Neural progenitor cell (in vitro differentiated cells): ENCODE results near the gene RFX7. TPM values are rescaled to one million over a fixed set of nuclear protein-coding genes. Genes with fewer than 3 reads are reported as not detected.

ENCODE experiments used
- DNase-seq: peaks from one replicate; pipeline ENCODE4 v3.0.0-alpha.2; 2016; ENCODE audit warnings: low spot score
- H2AFZ ChIP-seq: fragments of 200-600 bp; sonication (generic); replicated peaks from 2 replicates; pipeline ENCODE4 v1.6.1; 2016; ENCODE audit warnings: antibody characterized with exemption
- H3F3A ChIP-seq: fragments of 200-600 bp; sonication (generic); 2 replicates; pipeline ENCODE4 v1.6.1; 2016; ENCODE audit warnings: antibody characterized with exemption, low read depth
- H3K27ac ChIP-seq: fragments of 200-600 bp; sonication (generic); 2 replicates; pipeline ENCODE4 v1.5.1; 2016; ENCODE audit warnings: mild to moderate bottlenecking
- H3K27me3 ChIP-seq: fragments of 200-600 bp; sonication (generic); 2 replicates; pipeline ENCODE4 v1.6.1; 2016; ENCODE audit warnings: mild to moderate bottlenecking, moderate library complexity
- H3K36me3 ChIP-seq: fragments of 200-600 bp; sonication (generic); 2 replicates; pipeline ENCODE4 v1.5.1; 2016
- H3K4me1 ChIP-seq: fragments of 200-600 bp; sonication (generic); 2 replicates; pipeline ENCODE4 v1.6.1; 2016; ENCODE audit warnings: mixed run types
- H3K4me2 ChIP-seq: fragments of 200-600 bp; sonication (generic); 2 replicates; pipeline ENCODE4 v1.6.1; 2016
- H3K4me3 ChIP-seq: fragments of 200-600 bp; sonication (generic); 2 replicates; pipeline ENCODE4 v1.5.1; 2016
- H3K79me2 ChIP-seq: fragments of 200-600 bp; sonication (generic); 2 replicates; pipeline ENCODE4 v1.6.1; 2016; ENCODE audit warnings: low read depth
- H3K9ac ChIP-seq: fragments of 200-600 bp; sonication (generic); 2 replicates; pipeline ENCODE4 v1.6.1; 2016
- H3K9me3 ChIP-seq: fragments of 200-600 bp; sonication (generic); 2 replicates; pipeline ENCODE4 v1.5.1; 2016; ENCODE audit warnings: low read depth
- H4K20me1 ChIP-seq: fragments of 200-600 bp; sonication (generic); 2 replicates; pipeline ENCODE4 v1.6.1; 2016; ENCODE audit warnings: low read depth
- H3K27ac Mint-ChIP-seq: 3 replicates; pipeline ENCODE4 v1.8.0; 2021; ENCODE audit warnings: mixed read lengths
- H3K27me3 Mint-ChIP-seq: 2 replicates; pipeline ENCODE4 v1.8.0; 2022; ENCODE audit warnings: low read depth, mild to moderate bottlenecking, inconsistent platforms, moderate library complexity, mixed read lengths; ENCODE audit not compliant: insufficient read depth
- H3K36me3 Mint-ChIP-seq: 3 replicates; pipeline ENCODE4 v1.8.0; 2021; ENCODE audit warnings: mixed read lengths
- H3K4me1 Mint-ChIP-seq: 3 replicates; pipeline ENCODE4 v1.8.0; 2021; ENCODE audit warnings: mixed read lengths
- H3K4me3 Mint-ChIP-seq: 3 replicates; pipeline ENCODE4 v1.8.0; 2021; ENCODE audit warnings: mild to moderate bottlenecking, moderate library complexity, mixed read lengths
- H3K9me3 Mint-ChIP-seq: 3 replicates; pipeline ENCODE4 v1.8.0; 2020; ENCODE audit warnings: mixed read lengths
- CTCF ChIP-seq: fragments of 200-600 bp; sonication (generic); IDR thresholded peaks from 2 replicates; pipeline ENCODE4 v1.5.1; 2017; ENCODE audit warnings: antibody characterized with exemption, mild to moderate bottlenecking
- EZH2 ChIP-seq: fragments of 200-600 bp; sonication (generic); IDR thresholded peaks from 2 replicates; pipeline ENCODE4 v1.6.1; 2017; ENCODE audit warnings: antibody characterized with exemption, mild to moderate bottlenecking, moderate library complexity
- EZH2phosphoT487 ChIP-seq: fragments of 200-600 bp; sonication (generic); IDR thresholded peaks from 2 replicates; pipeline ENCODE4 v1.6.1; 2017; ENCODE audit warnings: antibody characterized with exemption
- total RNA-seq: library from RNA; depleted of rRNA; stranded (reverse); fragments of >200 nt; gene quantifications from 2 replicates; pipeline ENCODE4 v1.2.3, GENCODE V29; 2015; ENCODE audit warnings: low replicate concordance

RFX7 gene
- total RNA-seq, 1 donor from 2014 or later: 24.1 TPM

DNA sequence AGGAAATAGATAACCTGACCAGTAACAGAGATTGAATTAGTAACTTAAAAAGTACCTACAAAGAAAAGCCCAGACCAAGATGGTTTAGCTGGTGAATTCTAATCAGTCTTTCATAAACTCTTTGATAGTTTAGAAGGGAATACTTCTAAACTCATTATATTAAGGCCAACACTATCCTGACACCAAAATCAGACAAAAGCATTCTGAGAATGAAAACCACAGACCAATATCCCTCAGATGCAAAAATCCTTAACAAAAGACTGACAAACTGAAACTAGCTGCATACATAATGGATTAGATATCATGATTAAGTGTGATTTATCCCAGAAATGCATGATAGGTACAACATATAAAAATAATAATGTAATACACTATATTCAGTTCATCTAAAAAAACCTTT lies 115.6 kb downstream of the RFX7 start:
- Mint-ChIP-seq H3K4me3 (no peak overlapping the region), H3K9me3 (peaks cover 65% of the 10 kb centered on the region), H3K36me3 (peaks cover 73% of the 10 kb centered on the region), H3K27ac (no peak overlapping the region), H3K4me1 (no peaks in the 10 kb centered on the region), H3K27me3 (no peaks in the 10 kb centered on the region)
- H2AFZ ChIP-seq: no peak overlapping the region
- H3K27ac ChIP-seq: no peak overlapping the region
- peaks cover 47% of the 10 kb centered on the region for H3K36me3 ChIP-seq
- no peaks in the 10 kb centered on the region for H3F3A ChIP-seq
- no peak overlapping the region for H3K9ac ChIP-seq
- no peak overlapping the region for H3K4me2 ChIP-seq
- no peak for DNase-seq
- no peaks in the 10 kb centered on the region for H3K27me3 ChIP-seq
- peaks cover 15% of the 10 kb centered on the region for H3K79me2 ChIP-seq
- peaks cover 31% of the 10 kb centered on the region for H3K9me3 ChIP-seq
- H3K4me1 ChIP-seq: no peaks in the 10 kb centered on the region
- TF ChIP-seq EZH2phosphoT487 (no peak), EZH2 (no peak), CTCF (no peak)
- H4K20me1 ChIP-seq: no peaks in the 10 kb centered on the region
- no peak overlapping the region for H3K4me3 ChIP-seq

DNA sequence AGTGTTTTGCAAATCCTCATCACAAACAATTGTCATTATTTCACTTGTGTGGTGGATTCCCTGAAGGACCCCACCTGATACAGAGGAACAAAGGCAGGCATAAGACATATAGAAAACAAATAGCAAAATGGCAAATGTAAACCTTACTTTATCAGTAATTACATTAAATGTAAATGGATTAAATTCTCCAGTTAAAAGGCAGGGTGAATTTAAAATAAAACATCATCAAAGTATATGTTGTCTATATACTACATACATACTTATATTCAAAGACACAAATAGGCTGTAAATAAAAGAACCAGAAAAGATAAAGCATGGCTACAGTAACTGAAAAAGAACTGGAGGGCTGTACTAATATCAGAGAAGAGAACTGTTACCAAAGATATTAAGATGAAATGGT lies 117.3 kb downstream of the RFX7 start:
- H3K4me1 ChIP-seq: no peaks in the 10 kb centered on the region
- peaks cover 84% of the 10 kb centered on the region for H3K36me3 Mint-ChIP-seq
- H3K27me3 Mint-ChIP-seq: no peaks in the 10 kb centered on the region
- H3K79me2 ChIP-seq: peaks cover 12% of the 10 kb centered on the region
- no peak overlapping the region for H3K4me2 ChIP-seq
- no peak for DNase-seq
- H4K20me1 ChIP-seq: no peaks in the 10 kb centered on the region
- H3K4me1 Mint-ChIP-seq: no peaks in the 10 kb centered on the region
- H3K4me3 ChIP-seq: no peak overlapping the region
- peaks cover 31% of the 10 kb centered on the region for H3K9me3 ChIP-seq
- no peak overlapping the region for H3K27ac Mint-ChIP-seq
- no peak overlapping the region for H3K27ac ChIP-seq
- no peaks in the 10 kb centered on the region for H3K27me3 ChIP-seq
- H3K4me3 Mint-ChIP-seq: no peak overlapping the region
- H3F3A ChIP-seq: no peaks in the 10 kb centered on the region
- H3K9me3 Mint-ChIP-seq: peaks cover 79% of the 10 kb centered on the region
- H3K36me3 ChIP-seq: peaks cover 47% of the 10 kb centered on the region
- no peak overlapping the region for H2AFZ ChIP-seq
- TF ChIP-seq CTCF (no peak), EZH2 (no peak)
- no peak overlapping the region for H3K9ac ChIP-seq

DNA sequence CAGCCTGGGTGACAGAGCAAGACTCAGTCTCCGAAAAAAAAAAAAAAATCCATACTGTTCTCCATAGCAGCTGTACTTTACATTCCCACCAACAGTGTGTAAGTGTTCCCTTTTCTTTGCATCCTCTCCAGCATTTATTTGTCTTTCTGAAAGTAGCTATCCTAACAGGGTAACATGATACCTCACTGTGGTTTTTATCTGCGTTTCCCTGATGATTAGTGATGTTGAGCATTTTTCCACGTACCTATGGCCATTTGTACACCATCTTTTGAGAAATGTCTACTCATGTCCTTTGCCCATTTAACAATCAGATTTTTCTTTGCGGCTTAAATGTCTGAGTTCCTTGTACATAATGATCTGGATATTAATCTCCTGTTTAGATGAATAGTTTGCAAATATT lies 119.3 kb downstream of the RFX7 start:
- Mint-ChIP-seq H3K4me3 (no peak overlapping the region), H3K4me1 (no peaks in the 10 kb centered on the region), H3K27ac (no peak overlapping the region), H3K27me3 (peaks cover 2% of the 10 kb centered on the region), H3K9me3 (peaks cover 77% of the 10 kb centered on the region), H3K36me3 (peaks cover 85% of the 10 kb centered on the region)
- H3K79me2 ChIP-seq: peaks cover 12% of the 10 kb centered on the region
- no peak overlapping the region for H3K4me3 ChIP-seq
- no peak overlapping the region for H3K27ac ChIP-seq
- no peak overlapping the region for H3K4me2 ChIP-seq
- H3K9ac ChIP-seq: no peak overlapping the region
- no peaks in the 10 kb centered on the region for H4K20me1 ChIP-seq
- H3K9me3 ChIP-seq: peaks cover 41% of the 10 kb centered on the region
- H3K4me1 ChIP-seq: no peaks in the 10 kb centered on the region
- H2AFZ ChIP-seq: no peak overlapping the region
- peaks cover 37% of the 10 kb centered on the region for H3K36me3 ChIP-seq
- DNase-seq: no peak
- H3F3A ChIP-seq: no peaks in the 10 kb centered on the region
- TF ChIP-seq EZH2: no peak
- no peak for TF ChIP-seq CTCF
- no peak for TF ChIP-seq EZH2phosphoT487
- H3K27me3 ChIP-seq: no peaks in the 10 kb centered on the region

DNA sequence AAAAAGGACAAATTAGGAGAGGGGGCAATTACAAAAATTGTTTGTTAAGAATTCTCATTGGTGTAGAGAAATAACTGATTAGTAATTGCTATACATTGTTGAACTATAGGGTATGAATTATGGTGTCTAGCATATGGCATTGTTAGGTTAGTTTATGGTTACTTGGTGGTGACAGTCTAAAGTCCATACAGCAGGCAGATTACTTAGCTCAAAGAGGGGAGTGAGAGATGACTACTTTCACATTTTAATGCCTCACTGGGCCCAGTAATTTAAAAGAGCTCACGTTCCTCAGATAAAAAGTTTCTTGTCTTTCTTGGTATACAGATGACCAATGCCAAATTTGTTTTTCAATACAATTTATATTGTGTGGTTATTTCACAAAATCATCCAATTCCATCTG lies 137.8 kb downstream of the RFX7 start:
- Histone ChIP-seq H4K20me1 (no peaks in the 10 kb centered on the region), H3K4me3 (no peak overlapping the region), H3K27me3 (no peaks in the 10 kb centered on the region), H3F3A (no peaks in the 10 kb centered on the region), H3K79me2 (peaks cover 40% of the 10 kb centered on the region), H3K9ac (no peak overlapping the region), H3K4me2 (no peak overlapping the region), H3K9me3 (no peaks in the 10 kb centered on the region), H3K27ac (no peak overlapping the region), H3K4me1 (peaks cover 11% of the 10 kb centered on the region), H3K36me3 (peaks cover 6% of the 10 kb centered on the region), H2AFZ (no peak overlapping the region)
- no peak for DNase-seq
- H3K9me3 Mint-ChIP-seq: peaks cover 17% of the 10 kb centered on the region
- H3K4me3 Mint-ChIP-seq: no peak overlapping the region
- peaks cover 19% of the 10 kb centered on the region for H3K36me3 Mint-ChIP-seq
- no peak for TF ChIP-seq CTCF
- TF ChIP-seq EZH2phosphoT487: no peak
- TF ChIP-seq EZH2: no peak
- H3K4me1 Mint-ChIP-seq: no peaks in the 10 kb centered on the region
- no peak overlapping the region for H3K27ac Mint-ChIP-seq
- H3K27me3 Mint-ChIP-seq: peaks cover 6% of the 10 kb centered on the region
